Osteocyte (in vitro differentiated cells): ENCODE results near the gene SLC9A2. TPM values are rescaled to one million over a fixed set of nuclear protein-coding genes. Genes with fewer than 3 reads are reported as not detected.

Source experiments
- DNase-seq: peaks from one replicate; pipeline ENCODE4 v3.0.0; 2021; ENCODE audit warnings: mixed read lengths; ENCODE audit not compliant: unreplicated experiment; ENCODE audit errors: extremely low spot score
- H3K27ac Mint-ChIP-seq: one replicate; pipeline ENCODE4 v1.8.0; 2021; ENCODE audit warnings: mild to moderate bottlenecking, mixed read lengths; ENCODE audit not compliant: unreplicated experiment
- H3K27me3 Mint-ChIP-seq: one replicate; pipeline ENCODE4 v1.8.0; 2021; ENCODE audit warnings: mixed read lengths; ENCODE audit not compliant: unreplicated experiment
- H3K36me3 Mint-ChIP-seq: one replicate; pipeline ENCODE4 v1.8.0; 2021; ENCODE audit warnings: mixed read lengths; ENCODE audit not compliant: unreplicated experiment
- H3K4me1 Mint-ChIP-seq: one replicate; pipeline ENCODE4 v1.8.0; 2021; ENCODE audit warnings: mixed read lengths; ENCODE audit not compliant: unreplicated experiment
- H3K4me3 Mint-ChIP-seq: one replicate; pipeline ENCODE4 v1.8.0; 2021; ENCODE audit warnings: mild to moderate bottlenecking, moderate library complexity, mixed read lengths; ENCODE audit not compliant: unreplicated experiment
- H3K9me3 Mint-ChIP-seq: one replicate; pipeline ENCODE4 v1.8.0; 2021; ENCODE audit warnings: mixed read lengths; ENCODE audit not compliant: unreplicated experiment
- CTCF ChIP-seq: fragments of 200-600 bp; sonication (generic); IDR thresholded peaks from 2 replicates; pipeline ENCODE4 v1.5.0; 2021; ENCODE audit warnings: antibody characterized with exemption, mild to moderate bottlenecking, moderate library complexity
- total RNA-seq: library from RNA; stranded (reverse); gene quantifications from 2 replicates; pipeline ENCODE4 v1.2.1, GENCODE V29; 2021

Gene SLC9A2
- total RNA-seq, 1 donor from 2014 or later = not detected

GRCh38 chr2:102632380-102633175, 13.2 kb downstream of the SLC9A2 start:
- H3K27me3 Mint-ChIP-seq = peaks cover 11% of the 10 kb centered on the region
- no peak overlapping the region for H3K27ac Mint-ChIP-seq
- no peak for DNase-seq
- H3K36me3 Mint-ChIP-seq = no peaks in the 10 kb centered on the region
- H3K9me3 Mint-ChIP-seq = no peaks in the 10 kb centered on the region
- no peak for TF ChIP-seq CTCF
- H3K4me3 Mint-ChIP-seq = no peak overlapping the region
- no peaks in the 10 kb centered on the region for H3K4me1 Mint-ChIP-seq

GRCh38 chr2:102634831-102635241, 15.5 kb downstream of the SLC9A2 start:
- Mint-ChIP-seq H3K27ac (no peak overlapping the region), H3K36me3 (no peaks in the 10 kb centered on the region), H3K27me3 (peaks cover 6% of the 10 kb centered on the region), H3K4me3 (no peak overlapping the region), H3K9me3 (no peaks in the 10 kb centered on the region), H3K4me1 (no peaks in the 10 kb centered on the region)
- DNase-seq = no peak
- TF ChIP-seq CTCF = no peak

GRCh38 chr2:102635317-102635716, 16.0 kb downstream of the SLC9A2 start:
- Mint-ChIP-seq H3K27me3 (peaks cover 6% of the 10 kb centered on the region), H3K9me3 (no peaks in the 10 kb centered on the region)

GRCh38 chr2:102636283-102636907, 17.0 kb downstream of the SLC9A2 start:
- Mint-ChIP-seq H3K4me1 (no peaks in the 10 kb centered on the region), H3K36me3 (no peaks in the 10 kb centered on the region), H3K27me3 (peaks cover 3% of the 10 kb centered on the region), H3K9me3 (no peaks in the 10 kb centered on the region), H3K4me3 (no peak overlapping the region), H3K27ac (no peak overlapping the region)
- TF ChIP-seq CTCF = no peak
- DNase-seq = no peak

More at GRCh38 chr2:102635317-102635716, 16.0 kb downstream of the SLC9A2 start:
- TF ChIP-seq CTCF = no peak
- no peak overlapping the region for H3K27ac Mint-ChIP-seq
- DNase-seq = no peak
- no peak overlapping the region for H3K4me3 Mint-ChIP-seq
- H3K4me1 Mint-ChIP-seq = no peaks in the 10 kb centered on the region
- no peaks in the 10 kb centered on the region for H3K36me3 Mint-ChIP-seq

GRCh38 chr2:102637358-102637757, 18.0 kb downstream of the SLC9A2 start:
- no peaks in the 10 kb centered on the region for H3K9me3 Mint-ChIP-seq
- DNase-seq = no peak
- H3K27me3 Mint-ChIP-seq = peaks cover 3% of the 10 kb centered on the region
- H3K4me1 Mint-ChIP-seq = no peaks in the 10 kb centered on the region
- H3K36me3 Mint-ChIP-seq = no peaks in the 10 kb centered on the region
- no peak overlapping the region for H3K27ac Mint-ChIP-seq
- H3K4me3 Mint-ChIP-seq = no peak overlapping the region
- TF ChIP-seq CTCF = no peak
